ENCODE data around the gene CEP43.

CEP43 gene

GRCh38 chr6:166969390-166970002, 29.7 kb upstream of the CEP43 start:
- DNase-seq (ENCODE audit: low read depth in 2 of 2) = no peak

DNA sequence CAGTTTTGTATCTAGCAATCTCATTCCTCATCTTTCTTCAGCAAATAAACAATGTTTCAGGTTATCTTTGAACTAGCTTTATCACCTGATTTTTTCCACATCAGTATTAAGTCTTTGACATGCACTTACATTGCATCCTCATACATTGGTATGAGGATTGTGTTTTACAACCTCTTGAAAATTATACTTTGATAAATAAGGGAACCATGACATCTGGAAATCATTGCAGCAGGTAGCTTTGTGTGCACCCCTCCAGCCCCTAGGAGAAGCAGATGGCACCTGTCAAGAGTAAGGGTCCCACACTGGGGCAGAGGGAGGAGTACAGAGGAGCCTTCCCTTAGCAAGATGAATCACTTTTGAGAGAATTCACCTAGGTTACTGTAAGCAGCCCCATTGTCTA, 29.1 kb upstream of the CEP43 start:
- DNase-seq (ENCODE audit: low read depth in 2 of 2) = no peak

DNA sequence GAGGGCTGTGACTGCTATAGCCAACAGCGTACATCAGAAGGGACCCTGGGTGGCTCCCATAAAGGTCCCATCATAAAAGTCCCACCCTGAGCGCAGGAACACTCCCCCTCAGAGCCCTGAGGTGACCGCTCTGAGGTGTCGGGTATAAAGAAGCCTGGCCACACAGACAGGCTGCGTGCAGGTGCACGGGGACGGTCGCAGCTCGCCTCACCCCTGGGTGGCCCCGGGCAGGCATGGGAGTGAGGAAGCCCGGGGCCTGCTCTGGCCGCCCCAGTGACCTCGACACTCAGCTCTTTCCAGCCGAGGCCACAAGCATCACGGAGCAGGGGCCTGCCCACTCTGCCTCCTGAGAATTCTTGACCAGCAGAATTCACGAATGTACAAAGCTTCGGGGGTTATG, 28.4 kb upstream of the CEP43 start:
- DNase-seq (ENCODE audit: low read depth in 2 of 2) = no peak

- DNase-seq (ENCODE audit: low read depth in 2 of 2) = no peak
Measured at GRCh38 chr6:166971271-166971670, 27.9 kb upstream of the CEP43 start.

DNA sequence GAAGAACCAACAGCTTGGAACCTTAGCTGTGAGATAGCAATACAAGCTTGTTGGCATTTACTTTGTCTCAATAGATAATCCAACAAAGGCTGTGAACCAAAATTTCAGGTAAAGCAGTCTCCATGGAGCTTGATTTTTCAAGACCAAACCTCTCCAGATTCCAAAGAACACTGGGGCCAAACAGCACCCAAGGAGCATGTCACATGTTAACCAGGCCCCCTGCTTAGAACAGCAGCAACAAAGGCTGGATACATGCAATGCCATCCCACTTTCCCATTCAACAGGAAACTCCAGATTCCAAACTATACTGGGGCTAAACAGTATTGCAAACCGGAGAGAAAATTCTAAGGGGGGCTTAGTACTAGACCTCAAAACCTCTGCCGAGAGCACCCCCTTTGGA, 27.1 kb upstream of the CEP43 start:
- DNase-seq (ENCODE audit: low read depth in 2 of 2) = no peak

DNA sequence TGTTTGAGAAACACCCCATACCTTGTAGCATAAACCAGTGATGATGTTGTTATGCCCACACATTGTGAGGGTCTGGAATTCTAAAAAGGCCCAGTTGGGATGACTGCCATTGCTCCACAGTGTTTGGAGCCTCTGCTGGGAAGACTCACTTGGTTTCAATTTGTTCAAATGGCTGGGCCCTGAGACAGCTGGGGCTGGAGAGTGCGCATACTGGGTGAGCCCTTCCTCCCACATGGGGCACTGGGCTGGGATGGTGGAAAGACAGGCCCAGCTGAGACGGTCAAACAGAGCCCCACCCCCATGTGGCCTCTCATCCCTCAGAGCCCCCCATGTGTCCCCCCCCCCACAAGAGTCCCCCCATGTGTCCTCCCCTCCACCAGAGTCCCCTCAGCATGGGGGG, 22.6 kb upstream of the CEP43 start:
- DNase-seq (ENCODE audit: low read depth in 2 of 2) = no peak

DNA sequence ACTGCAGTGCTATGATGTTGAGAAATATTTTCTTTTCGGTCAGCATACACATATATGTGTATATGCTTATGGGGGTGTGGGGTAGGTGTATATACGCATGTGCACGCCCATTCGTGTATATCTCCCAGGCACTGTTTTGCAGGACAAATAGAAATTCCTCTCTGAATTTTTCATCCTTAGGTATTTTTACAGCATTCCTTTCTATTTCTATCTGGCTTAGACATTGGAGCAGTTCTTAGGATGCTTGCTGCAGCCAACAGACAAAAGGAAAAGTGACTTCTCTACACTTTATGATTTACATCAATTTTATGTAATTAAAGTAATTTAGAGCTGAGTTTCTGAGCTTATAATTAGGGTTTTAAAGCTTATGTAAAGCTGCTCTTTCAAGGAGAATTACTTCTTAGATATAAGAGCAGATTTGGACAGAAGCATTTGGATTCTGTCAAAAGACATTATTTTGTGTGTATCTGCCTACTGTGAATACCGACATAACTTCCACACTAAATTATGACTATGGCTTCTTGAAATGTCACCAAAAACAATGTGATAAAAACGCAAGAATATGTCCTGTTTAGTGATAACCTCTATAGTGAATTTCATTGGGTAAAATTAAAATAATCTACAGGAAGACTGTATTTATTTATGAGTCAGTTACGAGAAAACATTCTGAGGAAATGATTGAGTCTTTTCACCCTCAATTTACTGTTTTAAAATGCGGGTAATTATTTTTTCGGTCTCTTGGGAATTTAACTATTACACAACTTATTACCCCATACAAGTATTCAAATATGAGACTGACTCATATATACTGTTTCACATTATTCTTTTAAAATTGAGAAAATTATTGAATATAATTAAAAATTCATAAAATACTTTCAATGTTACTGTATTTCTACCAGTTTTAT, 21.3 kb upstream of the CEP43 start:
- DNase-seq (ENCODE audit: low read depth in 2 of 2) = no peak

DNA sequence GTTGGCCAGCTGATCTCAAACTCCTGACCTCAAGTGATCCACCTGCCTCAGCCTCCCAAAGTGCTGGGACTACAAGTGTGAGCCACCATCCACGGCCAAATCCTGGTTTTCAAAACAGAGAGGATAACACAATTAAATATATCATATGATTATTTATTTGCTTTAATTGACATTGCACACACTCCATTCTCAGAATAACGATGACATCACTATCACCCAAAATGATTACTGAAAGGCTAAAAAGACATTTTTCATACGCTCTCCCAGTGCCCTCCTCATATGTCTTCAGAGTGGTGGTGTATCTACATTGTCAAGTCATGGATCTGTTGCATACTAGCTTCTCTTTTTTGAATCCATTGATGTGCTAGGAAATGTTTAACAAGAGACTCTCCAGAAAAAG, 18.5 kb upstream of the CEP43 start:
- no peak for DNase-seq (ENCODE audit: low read depth in 2 of 2)

DNA sequence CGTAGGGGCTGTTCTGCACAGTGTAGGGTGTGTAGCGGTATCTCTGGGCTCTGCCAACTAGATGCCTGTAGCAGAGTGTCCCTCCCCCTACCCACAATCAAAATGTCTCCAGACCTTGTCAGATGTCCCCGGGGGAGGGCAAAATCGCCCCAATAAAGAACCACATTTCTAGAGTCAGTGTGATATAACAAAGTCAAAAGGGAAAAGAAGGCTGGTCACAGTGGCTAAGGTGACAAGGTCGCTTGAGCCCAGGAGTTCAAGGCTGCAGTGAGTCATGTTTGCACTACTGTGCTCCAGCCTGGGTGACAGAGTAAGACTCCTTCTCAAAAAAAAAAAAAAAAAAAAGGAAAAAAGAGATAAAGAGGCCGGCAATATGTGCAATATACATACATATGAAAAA, 11.7 kb upstream of the CEP43 start:
- DNase-seq (ENCODE audit: low read depth in 2 of 2) = no peak

- no peak for DNase-seq (ENCODE audit: low read depth in 2 of 2)
Measured at GRCh38 chr6:166987930-166988329, 11.3 kb upstream of the CEP43 start.

GRCh38 chr6:166988674-166989201, 10.5 kb upstream of the CEP43 start:
- no peak for DNase-seq (ENCODE audit: low read depth in 2 of 2)

- peak; percentile 6 to 36 for DNase-seq (ENCODE audit: low read depth in 2 of 2)
Measured at GRCh38 chr6:166989427-166990032, 9.7 kb upstream of the CEP43 start.

- no peak for DNase-seq (ENCODE audit: low read depth in 2 of 2)
Measured at GRCh38 chr6:166996406-166996805, 2.8 kb upstream of the CEP43 start.

- DNase-seq (ENCODE audit: low read depth in 2 of 2) = no peak
Measured at GRCh38 chr6:166997348-166997747, 1.8 kb upstream of the CEP43 start.

DNA sequence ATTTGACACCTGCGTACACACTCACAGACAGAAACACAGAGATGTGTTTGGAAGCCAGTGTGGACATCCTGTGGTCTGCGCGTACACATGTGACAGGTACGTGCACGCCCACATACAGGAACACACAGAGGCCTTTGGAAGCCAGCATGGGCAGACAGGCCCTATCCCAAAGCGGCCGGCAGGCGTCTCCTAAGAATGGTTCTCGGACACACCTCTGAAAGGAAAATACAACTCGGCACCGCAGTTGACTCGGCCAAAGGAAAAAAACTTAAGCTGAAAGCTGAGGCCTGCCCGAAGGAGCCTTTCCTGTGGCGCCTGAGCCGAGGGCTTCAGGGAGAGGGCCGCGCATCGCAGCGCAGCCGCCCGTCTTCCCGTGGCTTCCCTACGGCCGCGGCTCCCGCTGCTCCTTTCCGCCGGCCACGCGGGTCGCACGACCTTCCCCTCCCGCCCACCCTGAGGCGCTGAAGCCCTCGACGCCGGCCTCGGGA, 1.4 kb upstream of the CEP43 start:
- peak; percentile 45 to 58 for DNase-seq (ENCODE audit: low read depth in 2 of 2)

DNA sequence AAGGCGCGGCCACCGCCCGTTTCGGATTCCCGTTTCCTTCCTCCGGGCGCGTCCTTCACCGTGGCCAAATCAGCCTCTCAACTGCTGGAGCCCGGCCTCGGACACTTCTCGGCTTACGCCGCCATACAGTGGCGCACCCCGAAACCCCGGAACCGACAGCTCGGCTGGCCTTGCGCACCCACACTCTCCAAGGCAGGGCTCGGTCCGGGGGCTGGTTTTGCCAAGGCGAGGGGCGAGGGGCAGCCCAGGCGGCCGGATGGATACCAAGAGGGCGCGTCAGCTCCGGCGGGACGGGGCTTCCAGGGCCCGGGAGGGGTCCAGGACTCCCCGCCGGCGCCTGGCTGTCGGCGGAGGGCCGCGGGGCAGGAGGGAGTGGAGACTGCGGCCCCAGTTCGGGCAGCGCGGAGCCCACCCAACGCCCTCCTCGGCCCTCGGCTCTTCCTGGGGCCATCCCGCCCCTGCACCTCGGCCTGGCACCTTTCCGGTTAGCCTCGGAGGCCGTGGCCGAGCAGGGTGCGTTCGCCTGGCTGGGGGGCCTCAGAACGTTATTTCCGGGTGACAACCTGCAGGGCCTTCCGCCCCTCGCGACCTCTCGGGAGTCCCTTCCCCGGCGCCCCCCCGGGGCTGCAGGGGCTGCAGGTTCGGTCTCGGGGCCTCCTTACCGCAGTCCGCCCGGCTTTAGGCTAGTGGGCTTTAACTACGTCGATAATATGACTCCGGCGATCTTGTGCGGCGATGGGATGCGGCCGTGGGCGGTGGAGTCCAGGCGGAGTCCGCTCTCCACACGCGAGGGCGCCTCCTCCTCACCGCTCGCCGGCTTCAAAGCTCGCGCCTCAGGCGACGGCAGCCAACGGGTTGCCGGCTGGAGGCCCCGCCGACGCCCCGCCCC, 697 bp upstream of the CEP43 start:
- DNase-seq (ENCODE audit: low read depth in 2 of 2) = peak in 1 of 2 donors; percentile 2

- DNase-seq (ENCODE audit: low read depth in 2 of 2) = no peak
Measured at GRCh38 chr6:166999884-167000253, 672 bp downstream of the CEP43 start.

GRCh38 chr6:167000759-167001158, 1.6 kb downstream of the CEP43 start:
- DNase-seq (ENCODE audit: low read depth in 2 of 2) = no peak

GRCh38 chr6:167005350-167006159, 6.4 kb downstream of the CEP43 start:
- no peak for DNase-seq (ENCODE audit: low read depth in 2 of 2)

- DNase-seq (ENCODE audit: low read depth in 2 of 2) = no peak
Measured at GRCh38 chr6:167007985-167008384, 8.8 kb downstream of the CEP43 start.

- DNase-seq (ENCODE audit: low read depth in 2 of 2) = no peak
Measured at GRCh38 chr6:167013067-167013466, 13.9 kb downstream of the CEP43 start.

Data from stimulated activated CD4-positive, alpha-beta T cell treated with anti-CD3 and anti-CD28 coated beads, Interleukin-15, amount 100 ng/mL, for 48 hours (primary cell).